Heart left ventricle (tissue), 16 donors: ENCODE data around the gene SBK3. TPM values are rescaled to one million over a fixed set of nuclear protein-coding genes. Genes with fewer than 3 reads are reported as not detected.

ENCODE experiments used
- ATAC-seq, 4 donors: fragments of 200-7000 bp; cut with Tn5 transposase; one replicate each; pipeline ENCODE4 v1.9.1; 2020 to 2022; ENCODE audit warnings: moderate library complexity in 4 of 4, mild to moderate bottlenecking in 3 of 4, moderate number of reproducible peaks in 1 of 4
- DNase-seq, 5 donors: peaks; one replicate each; pipeline ENCODE4 v3.0.0-alpha.2; 2020
- H3K27ac ChIP-seq, 12 donors: fragments of 200-600 bp; sonication (generic) in 4 of 12; one replicate each; pipeline versions ENCODE4 v1.5.0 to v1.8.0; 2016 to 2022; ENCODE audit warnings: mild to moderate bottlenecking in 2 of 12
- H3K27me3 ChIP-seq, 9 donors: fragments of 200-600 bp; sonication (generic) in 2 of 9; one replicate each; pipeline versions ENCODE4 v1.5.1 to v1.8.0; 2016 to 2022; ENCODE audit warnings: mild to moderate bottlenecking in 3 of 9
- H3K36me3 ChIP-seq, 9 donors: fragments of 200-600 bp; sonication (generic) in 2 of 9; one replicate each; pipeline versions ENCODE4 v1.5.0 to v1.8.0; 2018 to 2022; ENCODE audit warnings: mild to moderate bottlenecking in 2 of 9
- H3K4me1 ChIP-seq, 12 donors: fragments of 200-600 bp; sonication (generic) in 4 of 12; one replicate each; pipeline versions ENCODE4 v1.5.0 to v1.8.0; 2016 to 2022; ENCODE audit warnings: mild to moderate bottlenecking in 3 of 12
- H3K4me3 ChIP-seq, 12 donors: fragments of 200-600 bp; sonication (generic) in 4 of 12; one replicate each; pipeline versions ENCODE4 v1.5.0 to v1.8.0; 2017 to 2022; ENCODE audit warnings: mild to moderate bottlenecking in 9 of 12, moderate library complexity in 4 of 12
- H3K9me3 ChIP-seq, 12 donors: fragments of 200-600 bp; sonication (generic) in 4 of 12; one replicate each; pipeline versions ENCODE4 v1.5.0 to v1.8.0; 2016 to 2022; ENCODE audit warnings: mild to moderate bottlenecking in 1 of 12
- CTCF ChIP-seq, 12 donors: fragments of 200-600 bp; sonication (generic) in 4 of 12; IDR thresholded peaks; one replicate each; pipeline versions ENCODE4 v1.5.0 to v1.8.0; 2018 to 2022; ENCODE audit warnings: antibody characterized with exemption in 12 of 12, mild to moderate bottlenecking in 5 of 12
- POLR2A ChIP-seq, 2 donors: fragments of 450-650 bp; IDR thresholded peaks; one replicate each; pipeline ENCODE4 v1.6.1; 2017; ENCODE audit warnings: antibody characterized with exemption in 2 of 2, mild to moderate bottlenecking in 2 of 2, moderate library complexity in 2 of 2
- WGBS, 4 donors: extraction: QIAGEN DNeasy Blood & Tissue Kit in 2 of 4; methylation state at CpG; one replicate each; pipeline versions ENCODE4 v1.1.5 to v1.1.7; 2013 to 2018; 5-methylcytosine and 5-hydroxymethylcytosine counted together
- intact Hi-C, 10 donors: fragments of 100-400 bp; cut with DNase I; formaldehyde crosslinking; loops; one replicate each; pipeline versions ENCODE4 v1.11.1 to v1.14.2; 2022
- polyA plus RNA-seq, 2 donors: library from polyadenylated mRNA; stranded (reverse); fragments of 200-250 nt; gene quantifications; one replicate each; pipeline ENCODE4 v1.2.3, GENCODE V29; 2013
- total RNA-seq, 9 donors: library from RNA; depleted of rRNA in 2 of 9; stranded (reverse); fragments of >200 nt in 2 of 9; fragmentation: NEBNext Ultra II Directional in 3 of 9; extraction: Animal tissue kit (Norgen Biotek cat#: 25700) in 3 of 9; gene quantifications; one replicate each; pipeline versions ENCODE4 v1.1.0 to v1.2.4, GENCODE V29; 2016 to 2023
- donor health status: ischemic (EF 13 %, LVEDD 7.1; RV severe dilation, severe dysfunction).
- donor health status: healthy with polysubstance abuse.
- donor health status: DM: no; HTN: yes; CAD: no.
- donor health status: DM: no; HTN: no; CAD: no.
- donor health status: ischemic (EF 25% LVEDD 6.9; RV normal size, moderate dysfunction).
- donor health status: ischemic (EF 25% LVEDD 5.7; RV mildly dilated, moderate dysfunction).
- donor health status: healthy.
- donor health status: DM: yes; HTN: yes; CAD: no.
- donor health status: ischemic (EF 35%, LVEDD 5.7; RV mildly dilated, moderate dysfunction).
- donor health status: nonischemic (EF 11% LVEDD 7.7; RV severe dilation, severe dysfunction).
- donor health status: DM: yes; HTN: yes; CAD: no.
- donor health status: PGD.
- donor health status: ischemic (EF 29% LVEDD 5.4; RV normal size, mild dysfunction).
- donor health status: nonischemic (EF 23%, LVEDD 6.1; RV moderate dilation, normal function).

SBK3 gene
- total and polyA plus RNA-seq, 11 donors, result 2.4 to 14.3 (median 7.5) TPM

GRCh38 chr19:55579766-55580621 is 34.7 kb upstream of the SBK3 start:
- TF ChIP-seq CTCF (IDR thresholded peaks at IDR 0.05), result no peak
- 8 to 14% (median 12%) methylated on average over 14 to 20 of the region's 20 CpGs for WGBS, 4 donors

GRCh38 chr19:55578761-55579747 is 33.7 kb upstream of the SBK3 start:
- peak overlapping the region in 8 of 12 donors; percentile 90 to 99 (median 94) for H3K27ac ChIP-seq
- no peaks in the 10 kb centered on the region for H3K9me3 ChIP-seq
- ATAC-seq (peak in 1 of 4 donors; percentile 3), DNase-seq (no peak)
- peaks cover 0 to 26% (median 16%) of the 10 kb centered on the region in 9 donors for H3K36me3 ChIP-seq
- WGBS, 4 donors, result 92 to 95% (median 94%) methylated on average over 53 to 90 of the region's 90 CpGs
- peak overlapping the region in 9 of 12 donors; percentile 74 to 95 (median 91) for H3K4me3 ChIP-seq
- peaks cover 0 to 21% (median 9%) of the 10 kb centered on the region in 12 donors for H3K4me1 ChIP-seq
- intact Hi-C loops, result loop anchor here in 1 of 10 donors (5.0 kb wide), 1 partner anchor 47 kb away; no protein-coding TSS in a partner anchor
- TF ChIP-seq POLR2A (IDR thresholded peaks at IDR 0.05) (no peak), CTCF (IDR thresholded peaks at IDR 0.05) (no peak)
- H3K27me3 ChIP-seq, result no peaks in the 10 kb centered on the region

More at GRCh38 chr19:55579766-55580621, 34.7 kb upstream of the SBK3 start:
- peak overlapping the region; percentile 74 to 97 (median 90) for H3K4me3 ChIP-seq
- H3K4me1 ChIP-seq, result peaks cover 0 to 21% (median 9%) of the 10 kb centered on the region in 12 donors
- H3K36me3 ChIP-seq, result peaks cover 0 to 26% (median 16%) of the 10 kb centered on the region in 9 donors
- ATAC-seq (peak; percentile 33 to 64 (median 48)), DNase-seq (peak in 2 of 5 donors; percentile 49 to 52)
- no peaks in the 10 kb centered on the region for H3K27me3 ChIP-seq
- no peaks in the 10 kb centered on the region for H3K9me3 ChIP-seq
- peak overlapping the region; percentile 89 to 99 (median 94) for H3K27ac ChIP-seq
- intact Hi-C loops, result loop anchor here in 4 of 10 donors (2.0 to 5.0 kb wide), 5 partner anchors 33 to 63 kb away; partner anchors contain the start of gene SBK3 (in 1 of the 4)

- 94 to 96% (median 95%) methylated on average over 56 to 83 of the region's 83 CpGs for WGBS, 4 donors
- ATAC-seq, result no peak
- Histone ChIP-seq H3K9me3 (no peaks in the 10 kb centered on the region), H3K4me3 (no peak overlapping the region), H3K4me1 (peaks cover 0 to 21% (median 9%) of the 10 kb centered on the region in 12 donors), H3K36me3 (peaks cover 0 to 26% (median 16%) of the 10 kb centered on the region in 9 donors), H3K27me3 (no peaks in the 10 kb centered on the region), H3K27ac (no peak overlapping the region)
- DNase-seq, result no peak
- intact Hi-C loops, result loop anchor here in 1 of 10 donors (5.0 kb wide), 1 partner anchor 46 kb away; no protein-coding TSS in a partner anchor
- no peak for TF ChIP-seq CTCF (IDR thresholded peaks at IDR 0.05)
- TF ChIP-seq POLR2A (IDR thresholded peaks at IDR 0.05), result no peak
Measured at GRCh38 chr19:55578031-55578760, 32.9 kb upstream of the SBK3 start.
